WTC11 (cell line): ENCODE data around the gene ATF4.
"Not testable (repeated sequence)": the region's sequence is repeated elsewhere in the genome, so short reads cannot be mapped to it uniquely, and the experiment has no call there.

ENCODE experiments used
- JUN ChIP-seq: sonication (generic); formaldehyde crosslinking; IDR thresholded peaks from 2 replicates; pipeline ENCODE4 v1.8.0; 2023; ENCODE audit warnings: mild to moderate bottlenecking, missing genetic modification reagents
- SMAD3 ChIP-seq: sonication (generic); formaldehyde crosslinking; IDR thresholded peaks from 2 replicates; pipeline ENCODE4 v1.8.0; 2022; ENCODE audit warnings: missing genetic modification reagents, mild to moderate bottlenecking, borderline replicate concordance
- TF ChIP-seq, protein P1 (sequence below): sonication (generic); formaldehyde crosslinking; conservative IDR thresholded peaks from 2 replicates; pipeline ENCODE4 v1.8.1; 2022; ENCODE audit warnings: mild to moderate bottlenecking, missing genetic modification reagents
- TF ChIP-seq, protein P2 (sequence below): fragments of 200-600 bp; IDR thresholded peaks from 2 replicates; pipeline ENCODE4 v1.8.0; 2022; ENCODE audit warnings: antibody characterized with exemption

DNA sequence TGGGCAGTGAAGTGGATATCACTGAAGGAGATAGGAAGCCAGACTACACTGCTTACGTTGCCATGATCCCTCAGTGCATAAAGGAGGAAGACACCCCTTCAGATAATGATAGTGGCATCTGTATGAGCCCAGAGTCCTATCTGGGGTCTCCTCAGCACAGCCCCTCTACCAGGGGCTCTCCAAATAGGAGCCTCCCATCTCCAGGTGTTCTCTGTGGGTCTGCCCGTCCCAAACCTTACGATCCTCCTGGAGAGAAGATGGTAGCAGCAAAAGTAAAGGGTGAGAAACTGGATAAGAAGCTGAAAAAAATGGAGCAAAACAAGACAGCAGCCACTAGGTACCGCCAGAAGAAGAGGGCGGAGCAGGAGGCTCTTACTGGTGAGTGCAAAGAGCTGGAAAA is 1.7 kb downstream of the ATF4 start:
- TF ChIP-seq, protein P1, sequence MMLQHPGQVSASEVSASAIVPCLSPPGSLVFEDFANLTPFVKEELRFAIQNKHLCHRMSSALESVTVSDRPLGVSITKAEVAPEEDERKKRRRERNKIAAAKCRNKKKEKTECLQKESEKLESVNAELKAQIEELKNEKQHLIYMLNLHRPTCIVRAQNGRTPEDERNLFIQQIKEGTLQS (CRISPR knock-in tag): not testable (repeated sequence)
- not testable (repeated sequence) for TF ChIP-seq SMAD3, JUN
- TF ChIP-seq, protein P2, sequence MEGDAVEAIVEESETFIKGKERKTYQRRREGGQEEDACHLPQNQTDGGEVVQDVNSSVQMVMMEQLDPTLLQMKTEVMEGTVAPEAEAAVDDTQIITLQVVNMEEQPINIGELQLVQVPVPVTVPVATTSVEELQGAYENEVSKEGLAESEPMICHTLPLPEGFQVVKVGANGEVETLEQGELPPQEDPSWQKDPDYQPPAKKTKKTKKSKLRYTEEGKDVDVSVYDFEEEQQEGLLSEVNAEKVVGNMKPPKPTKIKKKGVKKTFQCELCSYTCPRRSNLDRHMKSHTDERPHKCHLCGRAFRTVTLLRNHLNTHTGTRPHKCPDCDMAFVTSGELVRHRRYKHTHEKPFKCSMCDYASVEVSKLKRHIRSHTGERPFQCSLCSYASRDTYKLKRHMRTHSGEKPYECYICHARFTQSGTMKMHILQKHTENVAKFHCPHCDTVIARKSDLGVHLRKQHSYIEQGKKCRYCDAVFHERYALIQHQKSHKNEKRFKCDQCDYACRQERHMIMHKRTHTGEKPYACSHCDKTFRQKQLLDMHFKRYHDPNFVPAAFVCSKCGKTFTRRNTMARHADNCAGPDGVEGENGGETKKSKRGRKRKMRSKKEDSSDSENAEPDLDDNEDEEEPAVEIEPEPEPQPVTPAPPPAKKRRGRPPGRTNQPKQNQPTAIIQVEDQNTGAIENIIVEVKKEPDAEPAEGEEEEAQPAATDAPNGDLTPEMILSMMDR: not testable (repeated sequence)
